Measurements from ENCODE around the gene NT5DC1.
A peak's percentile ranks its signal among the peaks of the same experiment; 100 is the strongest.

The NT5DC1 gene

DNA sequence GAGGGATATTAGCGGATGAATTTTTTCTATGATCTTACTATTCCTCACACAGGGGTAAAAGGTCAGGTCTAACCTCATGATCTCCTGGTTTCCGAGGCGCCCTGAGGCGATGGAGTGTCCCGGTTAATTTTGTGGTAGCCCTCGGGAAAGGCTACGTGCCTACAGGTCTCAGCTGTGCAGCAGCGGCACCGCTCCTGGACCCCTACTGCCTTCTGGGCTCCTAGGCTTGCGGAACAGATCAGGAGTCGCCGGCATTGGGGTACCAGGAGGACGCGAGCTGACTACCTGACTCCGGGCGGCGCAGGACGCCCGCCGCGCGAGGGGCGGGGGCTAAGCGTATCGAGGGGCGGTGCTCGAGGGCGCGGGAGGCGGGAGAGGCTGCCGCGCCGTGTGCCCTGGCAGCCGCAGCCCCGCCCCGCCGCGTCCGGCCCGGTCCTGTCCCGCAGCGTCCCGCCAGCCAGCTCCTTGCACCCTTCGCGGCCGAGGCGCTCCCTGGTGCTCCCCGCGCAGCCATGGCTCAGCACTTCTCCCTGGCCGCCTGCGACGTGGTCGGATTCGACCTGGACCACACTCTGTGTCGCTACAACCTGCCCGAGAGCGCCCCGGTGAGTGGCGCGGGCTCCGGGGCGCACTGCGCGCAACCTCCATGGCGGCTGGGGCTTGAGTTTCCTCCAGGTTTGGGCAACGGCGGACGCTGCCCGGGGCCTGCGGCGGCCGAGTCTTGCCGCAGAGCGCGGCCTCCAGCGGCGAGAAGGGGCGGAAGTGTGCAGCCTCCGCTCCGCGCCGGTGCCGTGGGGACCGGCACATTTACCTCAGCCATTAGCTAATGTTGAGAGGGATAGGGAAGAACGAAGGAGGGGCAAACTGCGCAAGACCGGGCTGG is at the start of gene NT5DC1:
NT5DC1 (plus strand) TSS at position 435 of the 883 bp plus-strand sequence; CDS start at position 513, 78 bp downstream.
- peak; percentile 90 for DNase-seq

DNA sequence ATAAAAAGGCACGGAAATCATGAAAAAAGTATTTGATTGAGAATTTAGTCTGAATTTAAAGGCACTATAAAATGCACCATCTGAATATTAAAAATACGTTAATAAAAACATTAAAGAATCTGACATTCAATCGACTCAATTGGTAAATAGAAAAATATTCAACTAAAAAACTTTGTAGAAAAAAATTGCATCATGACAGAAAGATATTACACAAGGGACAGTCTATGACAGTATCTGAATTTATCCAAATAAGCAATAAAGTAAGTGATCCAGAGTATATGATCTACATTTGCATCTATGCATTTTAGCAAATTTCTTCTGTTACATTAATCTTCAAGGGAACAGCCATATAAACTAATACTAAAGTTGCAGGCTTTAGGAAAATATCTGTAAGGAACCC is 49.4 kb upstream of the NT5DC1 start:
- DNase-seq: no peak

DNA sequence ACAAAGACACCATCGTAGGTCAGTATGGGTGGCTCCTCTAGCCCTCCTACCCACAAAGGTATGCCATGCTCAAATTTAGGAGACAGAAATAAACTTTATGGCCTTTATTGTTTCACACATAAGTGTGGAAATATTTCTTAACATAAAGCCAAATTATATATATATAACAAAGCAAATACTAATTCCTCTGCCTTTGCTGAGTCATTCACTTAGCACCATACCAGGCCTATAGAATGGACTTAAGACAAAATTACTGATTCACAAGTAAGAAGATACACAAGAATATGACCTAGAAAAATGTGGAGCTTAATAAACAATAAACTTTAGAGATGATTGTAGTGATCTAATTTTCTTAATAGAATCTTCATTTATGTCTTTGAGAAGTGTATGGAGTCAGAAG is 45.1 kb upstream of the NT5DC1 start:
- DNase-seq: no peak

DNA sequence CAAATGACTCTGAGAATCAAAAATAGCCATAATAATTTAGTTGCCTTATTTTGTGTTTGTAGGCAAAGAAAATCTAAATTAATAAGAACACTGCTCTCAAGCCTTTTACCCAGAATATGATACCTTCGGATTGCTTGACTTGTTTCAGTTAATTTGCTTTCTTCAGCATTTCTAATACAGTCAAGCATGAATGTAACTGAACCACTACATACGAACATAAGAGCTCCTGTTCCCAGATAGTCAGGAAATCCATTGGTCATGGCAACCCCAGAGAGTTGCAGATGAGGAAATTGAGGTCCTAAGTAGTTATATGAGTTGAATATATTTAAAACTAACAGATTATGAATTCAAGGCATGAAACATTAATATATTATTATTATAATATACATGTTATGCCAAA is 42.9 kb upstream of the NT5DC1 start:
- DNase-seq: no peak

DNA sequence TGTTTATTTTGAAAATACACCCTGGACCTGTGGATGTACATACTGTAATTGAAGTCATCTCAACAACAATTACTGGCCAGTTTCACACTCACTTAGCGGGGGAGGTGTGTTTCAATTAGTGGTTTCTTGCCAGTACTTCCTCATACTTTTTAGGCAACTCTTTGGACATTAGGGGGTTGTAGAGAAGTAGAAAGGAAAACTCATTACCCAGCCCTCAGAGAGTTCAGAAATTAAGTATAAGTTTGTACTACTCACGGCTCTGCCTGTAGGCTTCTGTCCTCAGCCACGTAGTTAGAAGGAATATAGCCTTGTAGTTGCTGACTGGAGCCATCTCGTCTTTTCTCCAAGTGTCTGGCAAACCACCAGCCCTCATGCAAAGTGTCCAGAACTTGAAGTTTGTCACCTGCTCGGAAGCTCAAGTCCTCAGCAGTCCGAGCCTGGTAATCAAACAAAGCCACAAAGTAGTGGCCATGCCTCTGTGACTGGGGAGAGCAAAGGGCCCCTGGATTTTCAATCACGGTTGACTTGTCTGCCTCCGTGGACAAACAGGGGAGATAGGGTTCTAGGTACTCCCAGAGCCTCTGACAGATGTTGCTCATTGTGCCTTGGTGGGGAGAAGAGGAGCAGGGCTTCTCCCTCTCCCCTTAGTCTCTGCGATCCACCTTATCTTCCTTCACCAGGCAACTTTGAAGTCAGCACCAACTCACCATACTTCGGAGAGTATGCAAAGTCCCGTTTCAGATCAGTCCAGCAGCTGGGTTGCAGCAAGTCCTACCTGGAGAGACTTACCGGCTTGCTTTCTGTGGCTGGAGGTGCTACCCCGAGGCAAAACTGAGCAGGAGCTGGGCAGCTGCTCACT is 40.7 kb upstream of the NT5DC1 start:
- no peak for DNase-seq

DNA sequence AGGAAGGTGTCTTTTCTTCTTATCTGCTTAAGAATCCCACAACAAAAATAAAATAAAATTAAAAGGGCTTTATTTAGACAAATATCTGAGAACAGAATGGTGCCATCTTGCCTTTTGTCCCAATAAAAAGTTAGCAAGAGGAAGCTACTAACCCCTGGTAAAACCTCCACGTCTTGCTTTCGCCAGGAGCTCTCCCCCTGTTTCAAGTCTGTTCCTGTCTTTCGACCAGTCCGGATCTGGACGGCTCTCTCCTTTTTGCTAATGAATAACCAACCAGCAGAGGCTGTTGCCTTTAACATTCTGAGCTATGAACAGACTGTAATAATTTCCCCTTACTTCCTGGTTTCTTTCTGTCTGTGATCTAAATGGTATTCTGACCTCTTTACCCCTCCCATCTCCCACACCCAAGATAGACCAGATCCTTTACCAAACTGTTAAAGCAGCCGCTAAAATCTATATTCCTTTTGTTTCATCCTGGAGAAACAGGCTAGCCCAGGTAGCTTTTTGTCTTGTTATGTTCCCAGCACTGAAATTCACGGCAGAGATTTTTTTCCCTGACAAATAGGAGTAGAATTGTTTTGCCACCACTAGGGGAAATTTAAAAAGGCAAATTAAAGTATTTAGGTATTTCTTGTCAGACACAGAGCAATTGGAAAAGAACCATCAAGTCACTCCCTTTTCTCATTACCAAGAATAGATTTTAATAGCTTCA is 39.9 kb upstream of the NT5DC1 start, which contains the start of gene FRK:
FRK (minus strand) TSS at position 320 of the 712 bp plus-strand sequence. CDS start 580 bp downstream, outside the sequence.
- DNase-seq: no peak

DNA sequence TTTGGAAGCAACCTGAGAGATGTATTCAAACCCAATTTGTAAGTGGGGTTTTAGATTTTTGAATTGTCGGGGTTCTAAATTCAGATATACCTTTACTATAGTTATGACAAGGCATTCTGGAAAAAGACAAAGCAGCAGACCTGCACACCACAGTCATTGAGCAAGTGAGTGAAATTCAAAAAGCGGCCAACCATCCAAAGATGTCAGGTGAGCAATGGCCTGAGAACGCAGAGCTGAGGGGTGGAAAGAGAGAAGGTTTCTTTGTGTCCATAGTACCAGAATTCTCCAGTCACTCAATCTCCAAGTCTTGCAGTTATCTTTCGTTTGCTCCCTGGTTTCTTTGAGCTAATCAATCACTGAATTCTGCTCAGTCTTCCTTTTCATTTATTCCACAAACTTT is 38.2 kb upstream of the NT5DC1 start:
- no peak for DNase-seq

DNA sequence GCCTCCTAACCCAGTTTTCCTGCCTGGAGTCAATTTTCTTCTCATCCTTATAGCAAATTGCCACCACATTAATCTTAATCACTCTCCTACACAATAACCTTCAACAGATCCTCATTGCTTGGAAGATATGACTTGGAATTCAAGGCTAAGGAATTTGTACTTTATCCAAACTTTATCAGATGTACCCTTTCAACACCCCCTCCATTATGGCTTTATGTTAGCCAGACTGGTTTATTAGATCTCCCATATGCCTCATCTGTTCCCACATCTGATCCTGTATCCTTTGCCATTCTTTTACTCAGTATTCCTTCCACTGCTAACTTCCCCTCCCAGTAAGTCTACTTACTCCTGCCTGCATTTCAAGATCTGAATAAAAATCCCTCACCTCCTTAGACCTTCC is 36.0 kb upstream of the NT5DC1 start:
- DNase-seq: no peak

DNA sequence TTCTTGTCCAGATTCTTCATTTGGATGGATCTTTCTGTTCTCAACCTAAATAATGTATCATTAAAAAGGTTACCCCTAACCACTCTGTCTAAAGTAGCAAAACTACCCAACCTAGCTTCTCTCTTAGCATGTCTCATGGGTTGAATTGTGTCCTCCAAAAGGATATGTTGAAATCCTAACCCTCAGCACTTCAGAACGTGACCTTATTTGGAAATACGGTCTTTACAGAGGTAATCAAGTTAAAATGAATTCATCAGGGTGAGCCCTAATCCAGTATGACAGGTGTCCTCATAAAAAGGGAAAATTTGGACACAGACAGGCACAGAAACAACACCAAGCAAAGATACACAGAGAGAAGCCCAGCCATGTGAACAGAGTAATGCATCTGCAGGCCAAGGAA is 33.9 kb upstream of the NT5DC1 start:
- DNase-seq: no peak

DNA sequence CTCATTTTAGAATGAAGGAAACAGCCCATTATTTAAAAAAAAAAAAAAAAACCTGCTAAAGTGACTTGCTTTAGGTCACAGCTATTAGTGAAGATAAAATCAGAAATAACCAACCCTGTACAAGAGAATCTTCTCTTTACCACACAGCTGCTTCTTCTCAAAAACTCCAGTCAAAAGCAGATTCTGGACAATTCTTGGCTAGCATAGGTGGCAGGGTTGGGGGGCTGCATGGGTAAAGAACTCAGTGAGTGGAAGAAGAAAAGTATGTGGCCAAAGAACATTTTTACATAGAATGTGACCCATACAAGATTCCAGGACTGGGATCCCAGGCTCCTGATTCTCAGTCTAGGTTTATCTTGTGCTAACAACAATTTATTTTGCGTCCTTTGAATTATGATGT is 30.6 kb upstream of the NT5DC1 start:
- DNase-seq: no peak

DNA sequence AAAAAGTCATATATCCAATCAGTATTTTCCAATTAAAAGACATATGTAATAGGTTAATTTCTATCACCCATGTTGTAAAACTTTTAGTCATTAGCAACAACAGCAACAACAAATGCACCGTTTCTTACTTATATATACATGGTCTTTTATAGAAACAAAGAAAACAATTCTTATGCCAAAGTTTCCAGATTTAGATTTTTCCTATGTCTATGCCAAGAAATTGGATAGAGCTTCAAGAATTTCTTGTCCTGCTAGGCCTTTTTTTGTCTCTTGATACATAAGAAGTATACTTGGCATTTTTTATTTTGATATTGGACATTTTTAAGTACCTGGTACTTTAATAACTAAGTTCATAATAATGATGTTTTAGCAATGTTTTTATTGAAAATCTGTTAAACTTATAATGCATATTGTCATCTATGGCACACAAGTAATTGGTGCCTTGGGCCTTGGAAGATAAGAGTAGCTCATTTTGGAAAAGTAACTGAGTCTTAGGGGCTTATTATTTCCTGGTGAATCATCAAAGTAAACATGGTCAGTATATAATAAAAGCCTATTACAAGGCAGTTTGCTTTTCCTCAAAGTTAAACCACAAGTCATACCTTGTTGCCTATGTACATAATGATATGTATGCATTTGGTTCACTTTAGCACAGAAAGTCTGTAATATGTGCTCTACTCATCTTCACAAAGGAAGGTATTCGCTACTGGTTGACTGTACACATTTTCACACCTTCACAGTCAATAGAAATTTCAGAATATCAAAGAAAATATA is 29.9 kb upstream of the NT5DC1 start:
- DNase-seq: no peak

DNA sequence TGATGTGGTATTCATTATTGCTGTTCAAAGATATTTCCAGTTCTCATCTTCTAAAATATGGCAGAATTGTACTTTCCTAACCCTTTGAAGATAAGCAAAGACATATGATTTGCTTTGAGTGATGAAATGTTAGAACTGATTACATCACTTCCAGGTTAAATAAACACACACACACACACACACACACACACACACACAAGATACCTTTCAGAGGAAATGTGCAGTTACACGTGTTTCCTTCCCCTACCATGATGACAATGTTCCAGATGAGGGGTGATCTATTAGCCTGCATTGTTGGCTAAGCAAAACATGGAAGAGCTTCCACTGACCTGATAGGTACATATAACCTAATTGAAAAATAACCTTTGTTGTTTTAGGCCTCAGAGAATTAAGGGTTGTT is 28.3 kb upstream of the NT5DC1 start:
- no peak for DNase-seq

DNA sequence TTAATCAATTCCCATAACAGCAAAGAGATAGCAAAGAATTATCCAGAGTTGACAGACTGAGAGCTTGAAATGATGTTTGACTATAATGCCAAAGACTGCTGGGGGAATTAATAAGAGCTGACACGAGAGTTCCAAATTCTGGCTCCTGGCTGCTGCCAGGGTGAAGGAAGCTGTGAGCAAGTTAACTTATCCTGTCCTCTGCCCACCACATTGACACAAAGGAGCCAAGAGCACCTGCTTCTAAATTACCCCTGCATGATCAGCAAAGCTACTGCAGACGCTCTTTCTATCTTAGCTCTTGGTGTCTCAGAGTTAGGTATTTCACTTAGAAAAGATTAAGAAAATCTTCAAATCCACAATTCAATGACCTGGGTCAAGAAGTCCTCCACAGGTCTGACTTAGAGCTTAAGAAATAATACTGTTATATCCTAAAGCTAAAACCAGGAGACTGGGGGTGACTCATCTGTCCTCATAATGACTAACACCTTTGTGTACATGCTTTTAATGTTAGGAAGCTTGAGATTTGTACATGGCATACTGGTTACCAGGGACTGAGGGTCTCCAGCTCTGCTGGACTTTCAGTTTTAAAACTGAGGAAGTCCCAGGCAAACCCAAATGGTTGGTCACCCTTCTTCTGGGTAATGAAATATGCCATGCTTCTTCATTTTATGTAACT is 26.8 kb upstream of the NT5DC1 start:
- DNase-seq: no peak

DNA sequence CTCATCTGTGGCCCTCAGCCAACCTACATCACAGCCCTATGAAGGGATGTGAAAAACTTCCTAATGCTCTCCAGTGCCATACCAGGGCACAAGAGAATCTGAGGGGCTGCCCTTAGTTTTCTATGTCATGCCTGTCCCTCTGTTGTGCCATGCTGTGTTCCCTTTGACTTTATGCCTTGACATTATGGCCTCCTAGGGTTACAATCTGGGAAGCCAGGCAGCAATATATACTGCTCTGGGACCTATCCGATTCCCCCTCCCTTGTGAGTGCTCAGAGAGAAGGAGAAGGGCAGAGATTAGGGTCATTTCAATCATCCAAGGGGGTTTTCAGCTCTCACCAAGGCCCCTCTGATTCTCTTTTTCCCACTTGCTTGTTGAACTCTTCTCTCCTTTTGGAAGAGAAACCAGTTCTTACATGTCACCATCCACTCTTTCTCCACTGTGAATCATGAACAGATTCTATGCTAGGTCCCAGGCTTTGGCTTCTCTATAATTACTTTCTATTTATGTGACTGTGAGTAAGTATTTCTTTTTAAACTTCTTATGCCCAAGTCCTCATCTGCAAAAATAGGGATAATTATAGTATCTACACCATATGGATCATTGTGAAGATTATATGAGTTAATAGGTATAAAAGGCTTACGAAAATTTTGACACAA is 25.8 kb upstream of the NT5DC1 start:
- DNase-seq: no peak

DNA sequence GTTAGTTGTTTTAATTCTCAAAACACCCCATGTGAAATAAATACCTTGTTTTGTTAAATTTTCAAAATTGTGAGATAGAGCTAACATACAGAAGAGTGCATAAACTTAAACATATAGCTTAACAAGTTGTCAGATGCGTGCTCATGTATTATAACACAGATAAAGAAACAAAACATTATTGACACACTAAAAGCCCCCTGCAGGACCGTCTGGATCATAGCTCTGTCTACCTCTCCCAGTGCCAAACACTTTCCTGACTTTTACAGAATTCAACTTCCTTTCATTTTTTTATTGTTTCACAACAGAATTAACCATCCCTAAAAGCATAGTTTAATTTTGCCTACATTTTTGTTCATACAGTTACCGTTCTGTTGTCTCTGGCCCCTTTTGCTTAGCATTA is 22.1 kb upstream of the NT5DC1 start:
- DNase-seq: no peak

DNA sequence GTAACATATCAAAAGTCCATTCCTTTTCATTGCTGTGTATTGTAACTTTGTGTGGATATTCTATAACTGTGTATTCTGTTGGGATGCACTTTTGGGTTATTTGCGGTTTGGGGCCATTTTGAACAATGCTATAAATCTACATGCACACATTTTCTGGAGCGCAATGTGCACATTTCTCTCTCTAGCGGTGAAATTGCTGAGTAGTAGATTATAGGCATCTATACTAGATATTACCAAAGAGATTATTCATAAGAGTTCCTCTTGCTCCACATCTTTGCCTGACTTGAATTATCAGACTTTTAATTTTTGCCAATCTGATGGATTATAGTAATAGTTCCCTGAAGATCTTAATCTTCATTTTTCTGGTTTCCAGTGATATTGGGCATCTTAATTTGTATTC is 21.7 kb upstream of the NT5DC1 start:
- no peak for DNase-seq

DNA sequence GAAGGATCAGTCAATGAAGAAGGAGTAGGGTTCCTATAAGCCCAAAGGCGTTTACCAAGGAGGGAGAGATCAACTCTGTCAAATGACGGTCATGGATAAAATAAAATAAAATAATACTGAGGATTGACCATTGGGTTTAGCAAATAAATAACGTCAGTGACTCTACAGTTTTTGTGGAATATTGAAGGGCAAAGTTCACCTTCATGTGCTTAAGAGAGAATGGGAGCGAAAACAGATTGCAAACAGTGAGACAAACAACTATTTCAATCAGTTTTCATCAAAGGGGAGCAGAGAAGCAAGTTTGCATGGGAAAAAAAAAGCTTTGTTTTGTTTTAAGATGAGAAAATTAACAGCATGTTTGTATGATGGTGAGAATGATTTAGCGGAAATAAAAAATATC is 17.6 kb upstream of the NT5DC1 start:
- DNase-seq: no peak

DNA sequence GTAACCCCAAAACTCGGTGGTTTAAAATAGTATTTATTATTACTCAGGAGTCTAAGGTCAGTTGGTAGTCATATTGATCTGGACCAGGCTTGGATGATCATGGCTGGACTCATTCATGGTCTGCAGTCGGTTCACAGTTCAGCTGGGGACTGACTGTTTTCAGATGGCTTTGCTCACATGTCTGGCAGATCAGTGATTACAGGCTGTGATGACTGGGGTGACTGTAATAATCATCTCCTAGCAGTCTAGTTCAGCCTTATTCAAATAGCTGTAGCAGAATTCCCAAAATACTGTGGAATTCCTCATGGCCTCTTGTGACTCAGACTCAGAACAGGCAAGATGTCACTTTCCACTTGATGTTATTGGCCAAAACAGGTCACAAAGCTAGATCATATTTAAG is 16.4 kb upstream of the NT5DC1 start:
- DNase-seq: no peak

DNA sequence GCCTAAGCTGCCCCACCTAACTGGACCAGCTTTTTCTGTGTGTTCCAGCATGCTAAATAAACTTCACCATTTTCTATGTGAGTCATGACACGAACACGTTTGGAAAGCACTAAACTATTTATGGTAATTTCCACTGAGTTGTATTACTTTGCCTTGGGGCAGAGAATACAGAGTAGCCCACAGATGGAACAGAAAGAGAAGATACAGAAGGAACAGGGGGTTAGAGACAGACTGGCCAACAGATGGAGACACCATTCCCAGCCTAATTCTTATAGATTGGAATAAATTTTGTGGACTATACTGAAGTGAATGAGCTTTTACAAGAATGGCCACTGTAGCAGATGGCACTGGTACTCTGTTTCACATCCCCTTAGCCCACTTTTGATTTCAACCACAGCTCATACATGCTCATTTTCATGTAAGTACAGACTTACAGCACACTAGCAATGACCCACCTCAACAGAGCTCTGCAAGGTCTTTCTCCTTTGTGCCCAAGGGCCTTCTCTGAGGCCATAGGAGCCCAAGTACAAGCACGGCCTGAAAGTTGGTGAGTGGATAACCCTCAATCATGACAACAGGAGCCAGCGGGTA is 13.1 kb upstream of the NT5DC1 start:
- no peak for DNase-seq

DNA sequence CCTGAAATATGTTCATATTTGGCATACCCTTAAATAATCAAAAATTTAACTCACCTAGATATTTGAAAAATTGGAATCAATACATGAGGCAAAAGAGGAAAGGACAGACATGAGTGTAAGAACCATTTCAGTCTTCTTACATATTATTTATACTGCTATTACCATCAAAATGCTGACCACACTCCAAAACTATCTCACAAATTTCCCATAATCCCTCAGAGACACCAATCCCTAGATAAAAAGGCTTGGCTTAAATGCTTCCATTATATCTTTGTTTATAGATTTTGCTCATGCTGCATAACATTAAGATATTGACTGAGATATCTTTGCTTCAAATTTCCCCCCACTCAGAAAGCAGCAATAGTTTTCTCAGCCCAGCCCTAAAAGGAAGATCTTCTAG is 11.7 kb upstream of the NT5DC1 start:
- no peak for DNase-seq

DNA sequence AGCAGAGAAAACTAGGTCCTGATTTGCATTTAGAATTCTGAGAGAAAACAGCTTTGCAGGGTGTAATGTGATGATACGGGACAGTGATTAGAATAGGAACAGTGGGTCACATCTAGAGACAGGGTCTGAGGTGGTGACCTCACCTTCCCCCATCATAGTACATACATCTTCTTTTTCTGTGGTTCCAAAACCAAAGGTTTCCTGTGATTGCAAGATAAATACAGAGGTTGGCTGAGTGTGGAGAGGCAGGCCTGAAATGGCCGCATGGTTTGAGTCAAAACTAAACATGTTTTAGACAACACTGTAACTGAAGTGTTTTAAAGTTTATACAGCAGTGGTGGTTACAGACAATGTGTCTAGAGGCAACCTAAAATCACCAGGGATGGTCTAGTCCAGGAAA is 10.4 kb upstream of the NT5DC1 start:
- DNase-seq: no peak
